HuH-7 (cell line): ENCODE results near the gene DSG3.

Source experiments
- DNase-seq: peaks from one replicate; pipeline ENCODE4 v3.0.0; 2011; ENCODE audit warnings: low spot score

DSG3 gene

GRCh38 chr18:31516437-31516836 lies 68.9 kb downstream of the DSG3 start:
- DNase-seq: no peak

GRCh38 chr18:31526374-31526773 lies 78.8 kb downstream of the DSG3 start:
- DNase-seq: no peak
